A549 treated with AZD9567 at 1 μM for 4 hours (cell line): ENCODE data around the gene SCAP. TPM values are rescaled to one million over a fixed set of nuclear protein-coding genes. Genes with fewer than 3 reads are reported as not detected.

Source experiments
- total RNA-seq: library from RNA; stranded (reverse); fragments of 200-300 nt; extraction: Qiagen RNA extraction; gene quantifications from 5 replicates; pipeline ENCODE4 v1.2.3, GENCODE V29; 2022; ENCODE audit not compliant: insufficient read depth

SCAP gene
- 21.5 to 30.7 TPM (median 29.6 TPM) in 5 replicates for total RNA-seq

DNA sequence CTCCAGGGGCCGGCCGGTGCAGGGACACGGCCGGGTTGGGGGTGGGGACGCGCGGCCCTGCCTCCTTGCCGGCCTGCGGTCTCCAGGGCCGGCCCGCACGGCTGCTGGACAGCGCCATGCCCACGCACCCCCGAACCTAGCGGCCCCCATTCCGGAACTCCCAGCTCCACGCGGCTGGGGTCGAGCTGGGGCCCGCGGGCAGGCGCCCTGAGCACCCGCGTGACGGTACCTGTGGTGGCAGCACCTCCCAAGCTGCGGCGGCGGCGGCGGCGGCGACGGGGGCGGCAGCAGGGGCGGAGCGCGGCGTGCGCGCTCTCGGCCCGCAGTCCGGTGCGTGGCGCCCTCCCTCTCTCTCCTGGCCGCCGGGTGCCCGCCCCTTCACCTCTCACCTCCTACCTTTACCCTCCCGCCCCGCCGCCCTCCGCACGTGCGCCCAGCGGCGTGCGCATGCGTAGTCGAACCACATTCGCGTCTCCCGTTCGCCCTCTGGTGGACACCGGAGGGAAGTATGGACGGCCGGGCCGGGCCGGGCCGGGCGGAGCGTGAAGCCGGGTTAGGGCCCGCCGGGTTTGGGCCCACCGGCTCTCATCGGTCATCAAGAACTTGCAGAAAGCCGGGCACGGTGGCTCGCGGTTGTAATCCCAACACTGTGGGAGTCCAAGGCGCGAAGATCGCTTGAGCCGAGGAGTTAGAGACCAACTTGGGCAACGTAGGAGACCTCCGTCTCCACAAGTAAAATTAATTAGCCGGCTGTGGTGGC, at the start of gene SCAP:
Gene SCAP, minus strand, starts transcription at position 372 of the 760 bp plus-strand sequence. CDS start 32,948 bp downstream, outside the sequence.

GRCh38 chr3:47513125-47513929, 37.6 kb upstream of the SCAP start, which contains the start of gene ELP6:
Gene ELP6, minus strand, starts transcription at chr3:47513712. Its CDS starts 122 bp downstream, at chr3:47513590.

GRCh38 chr3:47380601-47381316, 95.0 kb downstream of the SCAP start, which contains the start of gene PTPN23:
Gene PTPN23, plus strand, starts transcription at chr3:47381021. Its CDS starts 76 bp downstream, at chr3:47381097.

Other genes starting within 250 kb of the SCAP start
- 20.1 to 28.1 TPM (median 21.4 TPM) in 5 replicates for gene KIF9, start 193.1 kb downstream of the SCAP start, total RNA-seq
- 8.6 to 21.4 TPM (median 19.4 TPM) in 5 replicates for gene KLHL18, start 193.0 kb downstream of the SCAP start, total RNA-seq
- 17.9 to 25.2 TPM (median 24.4 TPM) in 5 replicates for gene PTPN23, start 94.9 kb downstream of the SCAP start, total RNA-seq
- 25.9 to 35.1 TPM (median 26.7 TPM) in 5 replicates for gene ELP6, start 37.8 kb upstream of the SCAP start, total RNA-seq
- 0.70 to 1.5 TPM (median 1.1 TPM) in 4 of 5 replicates, not detected in the other for gene CSPG5, start 102.9 kb upstream of the SCAP start, total RNA-seq